HG03354 (cell line): Measurements from ENCODE around the gene GDAP2.
A peak's percentile ranks its signal among the peaks of the same experiment; 100 is the strongest.
"Not testable (repeated sequence)": the region's sequence is repeated elsewhere in the genome, so short reads cannot be mapped to it uniquely, and the experiment has no call there.

ENCODE experiments used
- ATAC-seq: cut with Tn5 transposase; IDR thresholded peaks from one replicate; pipeline ENCODE4 v1.9.1; 2021; ENCODE audit warnings: mild to moderate bottlenecking; ENCODE audit not compliant: unreplicated experiment, poor library complexity, severe bottlenecking

GDAP2 gene

DNA sequence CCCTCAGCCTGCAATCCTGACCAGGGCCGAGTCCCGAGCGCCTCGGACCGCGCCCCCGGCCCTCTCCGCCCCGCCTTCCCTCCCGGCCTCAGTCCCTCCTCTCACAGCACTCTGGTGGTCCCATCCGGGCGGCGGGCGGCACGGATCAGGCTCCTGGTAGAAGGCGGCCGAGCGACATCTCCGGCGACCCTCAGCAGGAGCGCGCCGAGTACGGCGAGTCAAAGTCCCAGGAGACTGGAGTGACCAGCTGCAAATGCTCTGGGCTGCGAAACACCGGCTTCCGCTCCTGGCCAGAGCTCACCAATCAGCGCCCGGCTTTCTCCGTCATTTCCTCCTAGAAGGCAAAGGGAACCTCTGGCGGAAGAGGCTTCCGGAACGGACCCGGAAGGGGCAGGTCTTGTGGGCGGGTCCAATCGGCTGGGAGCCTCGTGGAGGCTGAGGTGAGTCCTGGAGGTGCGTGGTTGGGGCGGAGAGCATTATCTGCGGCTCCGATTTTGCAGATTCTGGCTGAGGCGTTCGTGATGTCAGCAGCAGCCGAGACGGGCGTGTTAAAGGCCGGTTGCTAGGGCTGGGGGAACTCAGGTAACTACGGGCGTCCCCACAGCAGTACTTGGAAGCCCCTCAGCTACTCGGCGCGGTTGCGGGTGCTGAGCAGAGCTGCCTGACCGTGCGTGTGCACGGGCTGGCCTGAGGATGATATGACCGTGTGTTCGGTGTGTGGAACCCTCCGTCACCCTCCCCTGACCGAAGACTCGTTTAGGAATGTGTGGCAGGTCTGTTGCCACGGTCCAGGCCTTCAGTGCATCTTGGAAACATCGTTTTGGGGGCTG lies at the start of gene GDAP2, which contains the start of gene WDR3:
Gene GDAP2 (minus strand): TSS at position 279 of the 830 bp plus-strand sequence. CDS start 9,264 bp downstream, outside the sequence.
Gene WDR3 (plus strand): TSS at position 397 of the 830 bp plus-strand sequence. CDS start 3,581 bp downstream, outside the sequence.
- peak; percentile 94 for ATAC-seq

GRCh38 chr1:117976381-117976780 lies 47.0 kb upstream of the GDAP2 start:
- no peak for ATAC-seq

GRCh38 chr1:117971777-117972176 lies 42.4 kb upstream of the GDAP2 start:
- ATAC-seq, result no peak

DNA sequence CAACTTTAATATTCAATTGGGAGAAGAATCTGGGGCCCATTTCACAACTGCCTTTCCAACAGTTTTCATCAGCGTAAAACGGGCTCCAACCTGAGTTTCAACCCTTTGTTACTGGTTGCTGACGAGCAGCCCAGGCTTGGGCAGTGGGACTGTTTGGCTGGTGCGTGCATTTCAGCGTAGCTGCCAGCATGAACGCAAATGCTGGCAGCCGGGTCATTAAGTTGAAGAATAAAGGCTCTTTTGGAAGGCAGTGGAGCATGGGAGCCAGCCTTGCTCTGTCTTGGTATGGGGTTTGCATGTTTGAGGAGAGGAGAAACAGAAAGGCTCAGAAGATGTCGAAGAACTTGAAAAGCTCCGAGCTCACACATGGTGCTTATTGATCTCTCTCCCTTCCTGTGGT lies 40.8 kb upstream of the GDAP2 start:
- ATAC-seq, result no peak

GRCh38 chr1:117967881-117968280 lies 38.5 kb upstream of the GDAP2 start:
- ATAC-seq, result no peak

DNA sequence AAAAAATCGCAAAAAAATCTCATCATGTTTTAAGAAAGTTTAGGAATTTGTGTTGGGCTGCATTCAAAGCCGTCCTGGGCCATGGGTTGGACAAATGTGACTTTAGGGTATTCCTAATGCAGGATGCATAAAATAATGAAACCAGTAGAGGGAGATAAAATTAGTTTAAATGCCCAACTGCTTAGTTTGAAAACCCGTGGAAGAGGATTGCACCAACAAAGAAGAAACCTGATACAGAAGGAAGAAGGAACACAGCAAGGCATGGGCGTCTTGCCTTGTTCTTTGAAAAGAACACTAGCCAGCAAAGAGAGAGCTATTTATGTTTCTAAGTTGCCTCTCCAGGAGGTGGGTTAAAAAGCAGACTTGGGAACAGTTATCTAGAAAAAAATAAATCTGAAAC lies 38.1 kb upstream of the GDAP2 start:
- ATAC-seq, result no peak

- ATAC-seq, result no peak
Measured at GRCh38 chr1:117964290-117965038, 35.0 kb upstream of the GDAP2 start.

DNA sequence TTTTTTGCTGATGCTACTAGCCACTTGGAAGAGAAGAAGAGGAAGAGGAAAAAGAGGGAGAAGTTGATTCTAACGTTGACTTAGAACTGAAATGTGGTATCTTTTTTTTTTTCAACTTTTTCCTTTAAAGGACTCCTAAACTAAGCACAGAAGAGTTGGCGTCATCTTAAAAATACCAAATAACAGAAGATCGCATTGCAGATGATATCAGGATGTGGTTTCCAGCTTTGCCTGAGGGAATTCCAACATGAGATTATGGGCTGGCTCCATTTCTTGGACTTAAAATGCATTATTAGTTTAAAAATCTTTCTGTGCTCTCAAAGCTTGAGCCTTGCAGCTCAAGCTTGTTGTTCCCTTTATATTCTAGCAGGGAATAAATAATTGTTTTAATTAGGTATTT lies 29.9 kb upstream of the GDAP2 start:
- no peak for ATAC-seq

- no peak for ATAC-seq
Measured at GRCh38 chr1:117952386-117952785, 23.0 kb upstream of the GDAP2 start.

- ATAC-seq, result no peak
Measured at GRCh38 chr1:117942293-117942692, 12.9 kb upstream of the GDAP2 start.

- no peak for ATAC-seq
Measured at GRCh38 chr1:117933769-117934168, 4.3 kb upstream of the GDAP2 start.

- ATAC-seq, result no peak
Measured at GRCh38 chr1:117932576-117932975, 3.2 kb upstream of the GDAP2 start.

GRCh38 chr1:117930484-117930883 lies 1.1 kb upstream of the GDAP2 start:
- no peak for ATAC-seq

DNA sequence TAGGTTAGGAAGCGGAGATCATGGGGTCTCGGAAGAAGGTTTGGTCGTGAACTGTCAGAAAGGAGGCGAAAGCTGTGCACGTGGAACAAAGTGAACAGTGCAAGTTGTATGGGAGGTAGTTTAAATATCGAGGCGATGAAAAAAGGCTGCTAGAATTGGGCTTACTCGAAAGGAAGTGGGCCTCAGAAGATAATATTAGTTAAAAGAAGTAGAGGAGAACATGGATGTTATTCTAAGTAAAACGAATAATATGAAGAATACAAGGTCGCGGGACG lies 689 bp upstream of the GDAP2 start:
- ATAC-seq, result peak; percentile 0

DNA sequence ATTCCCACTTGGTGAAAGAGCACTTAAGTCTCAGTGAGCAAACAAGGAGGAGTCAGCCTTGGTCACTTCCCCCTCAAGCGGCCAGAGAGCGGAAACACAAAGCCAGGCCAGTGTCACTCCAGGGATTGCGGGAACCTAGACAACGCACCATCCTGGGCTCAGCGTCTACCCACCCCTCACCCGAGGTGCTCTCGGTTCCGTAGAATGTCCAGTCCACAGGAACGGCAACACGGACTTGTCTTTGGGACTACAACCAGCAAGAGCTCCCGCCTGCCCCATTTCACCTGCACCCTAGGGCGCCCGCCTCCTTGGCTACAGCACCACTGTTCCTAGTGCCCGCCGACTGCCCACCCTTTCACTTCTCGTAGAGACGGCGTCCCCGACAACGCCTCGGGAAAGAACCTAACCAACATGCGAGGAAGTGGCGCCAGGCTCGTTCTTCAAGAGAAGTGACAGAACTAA lies 509 bp downstream of the GDAP2 start:
- peak; percentile 48 for ATAC-seq

GRCh38 chr1:117925981-117926380 lies 3.4 kb downstream of the GDAP2 start:
- ATAC-seq, result no peak

- not testable (repeated sequence) for ATAC-seq
Measured at GRCh38 chr1:117922717-117923116, 6.7 kb downstream of the GDAP2 start.

GRCh38 chr1:117921991-117922390 lies 7.4 kb downstream of the GDAP2 start:
- ATAC-seq, result no peak

DNA sequence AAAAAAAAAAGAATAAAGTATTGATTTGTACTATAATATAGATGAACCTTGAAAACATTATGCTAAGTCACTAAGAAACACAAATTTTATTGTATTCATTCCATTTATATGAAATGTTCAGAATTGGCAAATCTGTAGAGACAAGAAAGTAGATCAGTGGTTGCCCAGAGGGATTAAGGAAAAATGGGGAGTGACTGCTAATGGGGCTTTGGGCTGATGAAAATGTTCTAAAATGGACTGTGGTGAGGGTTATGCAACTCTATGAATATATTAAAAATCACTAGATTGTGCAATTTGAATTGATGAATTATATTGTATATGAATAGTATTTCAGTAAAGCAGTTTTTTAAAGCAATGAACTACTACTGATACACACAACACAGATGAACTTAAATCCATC lies 10.0 kb downstream of the GDAP2 start:
- ATAC-seq, result no peak

DNA sequence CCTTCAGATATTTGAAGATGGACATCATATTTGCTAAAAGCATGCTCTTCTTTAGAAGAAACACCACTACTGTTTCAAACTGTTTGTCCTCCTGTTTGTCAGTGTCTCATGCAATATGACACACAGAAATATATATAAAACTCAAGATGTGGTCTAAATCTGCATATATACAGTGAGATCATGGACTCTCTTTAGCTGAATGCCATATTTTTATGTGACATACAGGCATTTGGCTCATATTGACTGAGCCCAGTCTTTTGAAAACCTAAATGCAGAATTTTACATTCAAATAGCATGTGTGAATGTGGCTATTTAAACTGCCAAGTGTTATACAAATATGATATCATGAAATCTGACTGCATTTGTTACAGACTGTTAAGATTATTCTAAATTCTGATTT lies 18.4 kb downstream of the GDAP2 start:
- ATAC-seq, result no peak

DNA sequence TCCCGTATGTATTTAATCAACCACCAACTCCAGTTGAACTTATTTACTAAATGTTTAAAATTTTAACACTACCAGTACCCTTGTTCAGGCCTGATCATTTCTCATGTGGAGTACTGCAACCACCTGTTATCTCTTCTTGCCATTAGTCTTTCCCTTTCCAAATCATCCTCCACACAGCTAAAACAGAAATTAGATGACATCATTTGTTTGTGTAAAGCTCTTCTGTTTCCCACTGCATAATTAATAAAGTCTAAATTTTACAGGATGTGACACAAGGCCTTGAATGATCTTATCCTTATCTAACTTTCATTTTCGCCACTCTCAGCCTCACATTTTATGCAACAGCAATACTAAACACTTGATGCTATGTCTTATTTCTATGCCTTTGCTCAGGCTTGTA lies 24.4 kb downstream of the GDAP2 start:
- ATAC-seq, result no peak
